Measurements from ENCODE around the gene RNF128.
A peak's percentile ranks its signal among the peaks of the same experiment; 100 is the strongest.

RNF128 gene, protein sequence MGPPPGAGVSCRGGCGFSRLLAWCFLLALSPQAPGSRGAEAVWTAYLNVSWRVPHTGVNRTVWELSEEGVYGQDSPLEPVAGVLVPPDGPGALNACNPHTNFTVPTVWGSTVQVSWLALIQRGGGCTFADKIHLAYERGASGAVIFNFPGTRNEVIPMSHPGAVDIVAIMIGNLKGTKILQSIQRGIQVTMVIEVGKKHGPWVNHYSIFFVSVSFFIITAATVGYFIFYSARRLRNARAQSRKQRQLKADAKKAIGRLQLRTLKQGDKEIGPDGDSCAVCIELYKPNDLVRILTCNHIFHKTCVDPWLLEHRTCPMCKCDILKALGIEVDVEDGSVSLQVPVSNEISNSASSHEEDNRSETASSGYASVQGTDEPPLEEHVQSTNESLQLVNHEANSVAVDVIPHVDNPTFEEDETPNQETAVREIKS

DNA sequence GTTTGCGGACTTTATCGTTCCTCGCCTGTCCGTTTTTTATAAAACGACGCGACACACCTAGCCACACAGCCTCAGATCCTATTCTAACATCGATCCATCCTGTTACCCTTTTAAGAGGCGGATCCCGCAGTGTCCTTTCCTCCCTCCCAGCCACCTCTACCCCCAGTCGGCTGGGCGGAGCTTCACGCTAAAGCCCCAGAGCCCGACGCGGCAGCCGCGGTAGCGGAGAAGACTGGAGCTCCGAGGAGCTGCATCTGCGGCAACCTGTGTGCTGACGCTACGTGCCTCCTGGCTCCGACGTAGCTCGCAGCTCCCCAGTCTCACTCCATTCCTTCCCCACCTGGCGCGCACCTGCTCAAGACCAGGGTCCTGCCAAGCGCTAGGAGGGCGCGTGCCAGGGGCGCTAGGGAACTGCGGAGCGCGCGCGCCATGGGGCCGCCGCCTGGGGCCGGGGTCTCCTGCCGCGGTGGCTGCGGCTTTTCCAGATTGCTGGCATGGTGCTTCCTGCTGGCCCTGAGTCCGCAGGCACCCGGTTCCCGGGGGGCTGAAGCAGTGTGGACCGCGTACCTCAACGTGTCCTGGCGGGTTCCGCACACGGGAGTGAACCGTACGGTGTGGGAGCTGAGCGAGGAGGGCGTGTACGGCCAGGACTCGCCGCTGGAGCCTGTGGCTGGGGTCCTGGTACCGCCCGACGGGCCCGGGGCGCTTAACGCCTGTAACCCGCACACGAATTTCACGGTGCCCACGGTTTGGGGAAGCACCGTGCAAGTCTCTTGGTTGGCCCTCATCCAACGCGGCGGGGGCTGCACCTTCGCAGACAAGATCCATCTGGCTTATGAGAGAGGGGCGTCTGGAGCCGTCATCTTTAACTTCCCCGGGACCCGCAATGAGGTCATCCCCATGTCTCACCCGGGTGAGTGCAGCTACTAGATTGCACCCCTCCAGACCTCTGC lies at the start of gene RNF128:
TSS of gene RNF128 (plus strand) at position 217 of the 953 bp plus-strand sequence. CDS start at position 430, 213 bp downstream.
- DNase-seq: peak; percentile 27

DNA sequence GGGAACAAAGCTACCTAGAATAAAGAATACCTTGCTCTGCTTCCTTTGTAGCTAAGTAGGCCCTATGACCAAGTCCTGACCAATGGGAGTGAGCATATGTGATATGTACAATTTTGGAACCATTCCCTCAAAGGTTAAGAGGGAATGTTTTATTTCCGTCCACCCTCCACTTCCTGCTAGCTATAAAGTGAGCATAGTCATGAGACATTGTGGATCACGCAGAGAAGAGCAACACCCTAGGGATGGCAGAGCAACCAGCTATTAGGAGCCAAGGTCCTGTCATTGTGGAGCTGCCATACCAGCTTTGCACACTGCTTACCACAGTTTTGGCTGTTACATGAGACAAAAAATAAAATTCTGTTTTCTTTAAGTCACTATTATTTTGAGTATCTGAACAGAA lies 45.8 kb upstream of the RNF128 start:
- DNase-seq: no peak

DNA sequence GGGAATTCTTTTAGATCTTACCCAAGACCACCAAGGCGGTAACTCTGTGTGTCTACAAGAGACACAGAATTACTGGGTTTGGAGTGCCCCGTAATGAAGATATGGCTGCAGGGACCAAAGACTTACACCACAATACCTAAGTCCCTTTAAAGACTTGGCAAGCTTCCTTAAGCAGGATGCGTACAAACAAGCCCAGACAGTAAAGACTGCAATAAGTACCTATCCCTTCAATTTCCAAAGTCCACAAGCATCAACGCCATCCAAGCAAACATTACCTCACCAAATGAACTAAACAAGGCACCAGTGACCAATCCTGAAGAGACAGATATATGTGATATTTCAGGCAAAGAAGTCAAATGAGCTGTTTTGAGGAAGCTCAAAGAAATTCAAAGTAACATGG lies 42.3 kb upstream of the RNF128 start:
- no peak for DNase-seq

DNA sequence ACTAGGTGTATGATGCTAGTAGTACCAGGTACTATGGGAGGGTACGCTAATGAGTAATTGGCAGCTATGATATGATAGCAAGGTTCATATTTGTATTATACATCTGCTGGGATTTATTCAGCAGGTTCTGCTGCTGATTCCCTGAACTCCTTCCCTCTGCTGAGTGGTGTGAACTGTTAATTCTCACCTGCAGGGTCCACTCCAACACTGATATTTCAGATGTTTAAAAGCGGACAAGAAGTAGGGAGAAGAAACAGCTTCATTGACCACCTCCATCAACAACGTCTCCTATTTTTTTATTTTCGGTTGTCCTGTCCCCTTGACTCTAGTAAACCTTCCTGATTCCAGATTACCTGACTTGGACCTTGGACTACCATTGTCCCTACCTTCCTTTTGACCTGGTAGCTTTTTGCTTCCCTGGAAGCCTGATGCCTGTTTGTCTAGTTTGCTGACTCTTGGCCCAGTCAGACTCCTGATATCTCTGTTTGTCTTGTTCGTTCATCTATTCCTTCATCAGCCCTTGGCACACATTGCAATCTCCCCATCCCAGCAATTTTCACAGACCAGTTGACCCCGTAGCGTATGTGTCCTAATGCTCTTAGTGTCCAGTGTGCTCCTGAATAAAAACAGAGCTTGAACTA lies 34.0 kb upstream of the RNF128 start:
- no peak for DNase-seq

DNA sequence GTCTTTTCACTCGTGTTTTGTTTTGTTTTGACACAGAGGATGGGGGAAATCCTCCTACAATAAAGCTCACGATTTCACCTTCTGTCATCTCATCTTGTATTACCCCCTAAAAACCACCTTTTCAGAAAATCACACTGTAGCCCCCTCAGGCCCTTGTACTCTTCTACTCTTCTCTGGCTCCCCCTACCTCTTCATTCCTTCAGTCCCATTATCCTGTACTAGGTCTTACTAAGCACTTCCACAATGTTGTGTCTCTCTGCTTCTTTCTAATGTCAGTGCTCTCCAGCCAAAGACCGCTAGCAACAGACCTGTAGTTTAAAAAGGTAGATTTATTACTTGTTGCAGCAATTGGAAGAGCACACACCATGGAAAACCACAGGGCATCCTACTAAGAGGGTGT lies 30.0 kb upstream of the RNF128 start:
- no peak for DNase-seq

DNA sequence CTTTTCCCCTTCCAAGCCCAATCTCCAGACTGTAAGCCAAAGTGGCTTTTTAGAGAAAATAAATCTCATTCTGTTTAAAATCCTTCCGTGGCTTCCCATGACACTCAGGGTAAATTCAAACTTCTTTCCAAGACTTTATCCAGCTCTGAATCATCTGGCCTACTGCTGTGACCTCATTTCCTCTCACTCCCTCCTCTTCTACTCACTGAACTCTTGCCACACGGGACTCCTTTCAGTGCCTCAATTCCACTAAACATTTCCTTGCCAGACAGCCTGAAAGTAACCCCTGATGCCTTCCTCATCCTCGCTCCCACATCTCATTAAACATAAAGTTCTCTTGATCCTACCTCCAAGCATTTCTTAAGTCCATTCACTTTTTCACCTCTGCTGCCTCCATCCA lies 27.8 kb upstream of the RNF128 start:
- DNase-seq: peak; percentile 42

DNA sequence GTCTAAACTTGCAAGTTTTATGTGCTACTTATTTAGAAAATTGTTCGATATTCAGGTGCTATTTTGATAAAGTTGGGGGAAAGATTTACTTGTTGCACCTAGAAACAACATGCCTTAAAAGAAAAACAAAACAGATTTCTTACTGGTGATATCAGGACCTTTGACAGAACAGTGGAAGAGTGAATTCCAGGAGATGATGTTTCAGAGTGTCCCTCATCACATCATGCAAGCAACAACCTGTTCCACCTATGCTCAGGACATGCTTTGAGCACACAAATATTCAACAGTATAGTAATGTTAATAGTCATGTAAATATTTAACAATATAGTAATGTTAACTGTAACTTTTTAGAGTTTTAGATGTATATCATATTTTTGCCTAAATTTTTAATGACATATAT lies 23.9 kb upstream of the RNF128 start:
- DNase-seq: no peak

DNA sequence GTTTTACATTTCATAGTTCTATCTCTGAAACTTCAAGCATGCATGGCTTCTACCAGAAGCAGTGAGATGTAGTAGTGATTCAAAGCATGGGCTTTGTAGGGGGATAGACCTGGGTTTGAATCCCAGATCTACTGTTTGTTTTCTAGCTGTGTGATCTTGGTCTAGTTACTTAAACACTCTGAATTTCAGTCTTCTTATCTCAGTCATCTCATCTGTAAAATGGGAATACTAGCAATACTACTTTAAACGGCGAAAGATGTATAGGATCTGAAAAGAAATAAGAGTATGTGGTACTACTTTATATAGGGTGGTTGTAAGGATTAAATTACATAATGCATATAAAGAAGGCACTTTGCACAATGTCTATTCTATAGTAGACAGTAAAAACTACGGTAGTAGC lies 20.0 kb upstream of the RNF128 start:
- DNase-seq: no peak

DNA sequence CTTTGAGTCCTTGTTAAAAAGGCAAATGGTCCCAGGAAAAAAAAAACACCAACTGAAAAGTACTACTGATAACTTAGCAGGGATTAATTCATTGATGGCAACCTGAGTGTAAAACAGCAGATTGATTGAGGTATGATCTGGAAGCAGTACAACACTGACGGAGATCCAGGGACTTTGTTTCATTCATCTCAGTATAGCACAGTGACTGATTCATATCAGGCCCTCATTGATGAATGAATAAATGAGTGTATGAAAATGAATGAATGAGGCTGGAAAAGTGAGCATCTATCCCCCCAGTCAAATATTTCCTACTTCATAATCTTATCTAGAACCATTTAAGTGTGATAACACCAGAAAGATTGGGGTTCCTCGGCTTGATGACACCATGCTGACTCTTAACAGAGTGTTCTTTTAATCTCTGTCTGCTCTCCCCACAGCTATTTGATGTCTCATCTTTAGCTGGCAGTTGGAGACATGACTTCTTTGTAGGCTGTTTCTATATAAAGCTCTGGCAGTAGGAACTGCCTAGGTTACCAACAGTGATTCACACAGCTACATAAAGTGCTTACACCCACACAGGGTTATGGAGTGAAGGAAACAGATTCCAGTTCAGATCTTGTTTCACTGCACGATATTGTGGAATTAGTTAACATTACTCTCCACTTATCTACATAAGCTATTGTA lies 18.6 kb upstream of the RNF128 start:
- peak; percentile 92 for DNase-seq

DNA sequence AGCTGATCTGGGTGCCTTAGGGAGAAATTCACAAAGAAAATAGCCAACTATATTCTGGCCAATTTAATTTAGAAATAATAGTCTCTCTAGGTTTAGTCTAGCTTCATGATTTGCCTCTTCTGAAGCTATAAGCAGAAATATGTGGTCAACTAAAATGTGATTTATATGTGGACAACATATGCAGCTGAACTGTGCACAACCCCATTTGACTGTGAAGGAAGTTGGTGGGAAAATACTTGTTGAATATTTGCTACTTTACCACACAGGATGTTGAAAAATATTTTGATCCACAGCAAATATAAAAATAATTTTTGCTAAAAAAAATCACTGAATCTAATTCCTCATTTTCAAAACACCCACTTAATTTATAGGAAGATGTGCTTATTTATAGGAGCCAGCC lies 15.7 kb upstream of the RNF128 start:
- peak; percentile 52 for DNase-seq

DNA sequence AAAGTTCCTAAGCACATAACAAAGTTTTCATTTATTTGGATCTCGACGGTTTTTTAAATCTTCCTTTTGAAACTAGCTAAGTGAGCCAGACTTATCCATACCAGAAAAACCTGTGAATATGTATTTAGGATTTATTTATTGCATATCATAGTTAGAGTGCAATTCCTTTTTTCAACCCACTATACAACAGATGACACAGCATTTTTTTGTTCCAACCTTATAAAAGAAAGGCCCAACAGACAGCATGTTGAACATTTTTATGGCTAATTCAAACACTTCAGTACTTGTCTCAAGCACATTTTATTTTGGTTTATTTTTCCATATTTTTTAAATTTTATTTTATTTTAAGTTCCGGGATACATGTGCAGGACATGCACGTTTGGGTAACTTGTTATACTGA lies 15.1 kb upstream of the RNF128 start:
- DNase-seq: no peak

DNA sequence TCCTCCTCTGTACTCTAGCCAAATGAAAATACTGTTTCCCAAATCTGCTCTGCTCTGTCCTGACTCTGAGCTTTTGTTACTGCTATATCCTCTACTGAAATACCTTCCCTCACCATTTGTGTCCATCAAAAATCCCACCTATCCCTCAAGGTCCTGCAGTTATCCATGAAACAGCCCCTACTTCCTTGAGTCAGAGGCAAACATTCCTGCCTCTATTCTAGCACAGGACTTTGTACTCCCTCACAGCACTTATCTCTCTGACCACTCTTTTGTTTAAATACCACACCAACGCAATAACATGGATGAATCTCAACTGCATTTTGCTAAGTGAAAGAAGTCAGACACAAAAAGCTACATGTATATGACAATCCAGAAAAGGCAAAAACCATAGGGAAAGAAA lies 10.5 kb upstream of the RNF128 start:
- no peak for DNase-seq

DNA sequence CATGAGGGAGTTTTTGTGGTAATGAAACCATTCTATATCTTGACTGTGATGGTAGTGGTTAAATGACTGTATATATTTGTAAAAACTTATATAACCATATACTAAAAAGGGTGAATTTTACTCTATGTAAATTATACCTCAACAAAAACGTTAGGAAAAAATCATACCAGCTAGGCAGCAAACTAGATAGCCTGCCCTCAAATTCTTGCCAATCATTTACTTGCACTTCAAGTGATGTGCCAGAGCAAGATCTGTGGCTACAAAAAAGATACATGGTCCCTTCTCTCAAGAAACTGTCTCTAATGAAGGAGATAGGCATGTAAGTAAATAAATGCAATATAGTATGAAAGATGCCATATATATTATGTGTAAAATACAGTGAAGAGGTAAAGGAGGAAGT lies 10.0 kb upstream of the RNF128 start:
- DNase-seq: no peak

DNA sequence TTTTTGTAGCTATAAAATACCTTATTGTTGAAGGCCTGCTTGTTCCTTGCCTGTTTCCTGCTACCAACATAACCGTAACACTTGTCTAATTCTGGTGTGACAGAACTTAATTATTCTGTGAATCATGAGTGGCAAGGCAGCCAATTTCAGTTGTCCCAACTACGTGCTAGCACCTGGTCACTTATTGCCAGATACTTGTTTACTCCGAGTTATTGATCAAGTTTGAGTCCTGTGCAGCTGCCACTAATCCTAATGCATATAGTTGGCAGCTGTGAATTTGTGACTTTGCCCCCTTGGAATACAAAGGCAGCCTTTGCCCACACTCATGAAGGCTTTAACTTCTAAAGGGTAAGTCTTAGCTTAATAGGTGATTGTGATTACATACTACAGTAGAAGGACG lies 7.8 kb upstream of the RNF128 start:
- DNase-seq: no peak

DNA sequence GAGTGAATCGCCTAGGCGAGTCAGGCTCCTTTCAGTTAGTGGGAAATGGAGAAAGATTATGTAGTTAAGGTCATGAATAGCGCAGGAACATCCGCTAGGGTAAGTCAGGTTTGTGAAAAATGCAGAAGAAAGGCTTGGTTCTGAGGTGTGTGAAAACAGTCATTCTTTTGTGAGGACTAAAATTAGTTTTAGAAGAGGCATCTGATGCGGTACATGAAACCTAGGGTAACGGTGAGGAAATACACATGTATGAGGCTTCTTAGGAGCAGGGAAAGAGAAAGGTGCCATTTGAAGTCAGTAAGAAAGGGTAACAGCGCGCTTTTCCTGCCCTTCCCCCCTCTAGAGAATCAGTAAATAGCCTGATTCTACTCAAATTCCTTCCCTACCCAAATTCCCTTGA lies 570 bp upstream of the RNF128 start:
- DNase-seq: no peak

DNA sequence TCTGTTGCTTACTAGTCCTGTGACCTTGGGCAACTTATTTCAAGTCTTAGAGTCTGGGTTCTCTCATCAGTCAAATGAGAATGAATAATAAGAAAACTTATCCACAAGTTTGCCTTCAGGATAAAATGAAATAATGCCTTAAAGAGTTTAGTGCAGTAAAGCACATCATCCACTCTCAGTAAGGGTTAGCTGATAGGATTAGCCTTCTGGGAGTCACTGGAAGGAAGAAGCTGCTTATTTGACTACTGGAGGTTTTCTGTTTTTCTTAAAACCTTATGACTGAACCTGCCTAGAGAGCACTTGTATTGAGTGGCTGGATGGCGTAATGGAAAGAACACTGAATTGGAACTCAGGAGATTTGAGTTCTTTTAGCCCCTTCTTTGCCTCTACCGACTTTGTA lies 1.8 kb downstream of the RNF128 start:
- no peak for DNase-seq

DNA sequence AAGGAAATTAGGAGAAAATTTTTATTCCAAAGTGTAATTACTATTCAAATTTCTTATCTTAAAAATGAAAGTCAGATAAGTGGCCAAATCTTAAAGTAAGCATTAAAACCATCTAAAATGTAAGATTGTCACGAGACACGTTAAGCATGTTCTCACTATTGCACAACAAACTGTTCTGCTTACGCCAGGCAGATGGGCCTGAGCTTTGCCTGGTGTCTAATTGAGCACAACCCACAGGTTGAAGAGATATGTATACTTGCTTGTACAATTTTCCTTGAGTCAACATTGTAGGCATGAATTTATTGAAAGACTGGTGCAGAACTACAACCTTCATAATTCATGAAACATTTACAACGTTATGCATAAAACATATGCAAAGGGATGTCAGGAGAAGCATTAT lies 3.9 kb downstream of the RNF128 start:
- no peak for DNase-seq

DNA sequence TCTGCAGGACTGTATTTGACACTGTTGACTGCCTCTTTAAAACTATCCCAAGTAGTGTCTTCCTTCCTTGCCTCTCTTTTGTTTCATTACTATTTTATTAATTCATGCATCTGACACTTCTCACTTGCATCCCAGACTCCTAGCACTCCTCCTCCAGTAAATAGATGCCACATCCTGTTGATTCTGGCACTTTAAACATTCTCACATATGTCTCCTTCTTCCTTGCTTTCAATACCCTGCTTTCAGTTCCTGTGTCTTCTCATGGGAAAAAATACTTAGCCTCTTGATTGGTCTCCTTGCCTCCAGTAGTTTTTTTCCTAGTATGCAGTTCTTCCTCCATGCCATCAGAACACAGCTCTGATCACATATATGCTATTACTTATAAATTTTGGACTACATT lies 5.1 kb downstream of the RNF128 start:
- no peak for DNase-seq

DNA sequence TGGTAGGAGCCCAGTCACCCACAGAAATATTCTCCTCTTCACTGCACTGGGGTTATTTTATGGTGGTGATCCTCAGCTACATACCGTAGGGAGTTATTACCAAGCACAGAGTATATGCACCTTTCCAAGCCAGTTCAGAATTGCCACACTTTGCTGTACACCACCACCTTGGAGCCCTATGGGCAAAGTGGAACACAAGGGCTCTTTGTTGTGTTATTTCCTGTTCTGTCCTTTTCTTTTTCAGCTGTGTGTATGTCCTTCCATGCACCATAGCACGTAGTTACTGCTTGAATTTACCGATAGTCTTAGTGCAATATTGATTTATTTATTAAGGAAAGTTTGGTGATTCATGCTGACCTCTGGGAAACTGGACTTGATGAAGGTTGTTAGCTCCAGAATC lies 8.3 kb downstream of the RNF128 start:
- no peak for DNase-seq

DNA sequence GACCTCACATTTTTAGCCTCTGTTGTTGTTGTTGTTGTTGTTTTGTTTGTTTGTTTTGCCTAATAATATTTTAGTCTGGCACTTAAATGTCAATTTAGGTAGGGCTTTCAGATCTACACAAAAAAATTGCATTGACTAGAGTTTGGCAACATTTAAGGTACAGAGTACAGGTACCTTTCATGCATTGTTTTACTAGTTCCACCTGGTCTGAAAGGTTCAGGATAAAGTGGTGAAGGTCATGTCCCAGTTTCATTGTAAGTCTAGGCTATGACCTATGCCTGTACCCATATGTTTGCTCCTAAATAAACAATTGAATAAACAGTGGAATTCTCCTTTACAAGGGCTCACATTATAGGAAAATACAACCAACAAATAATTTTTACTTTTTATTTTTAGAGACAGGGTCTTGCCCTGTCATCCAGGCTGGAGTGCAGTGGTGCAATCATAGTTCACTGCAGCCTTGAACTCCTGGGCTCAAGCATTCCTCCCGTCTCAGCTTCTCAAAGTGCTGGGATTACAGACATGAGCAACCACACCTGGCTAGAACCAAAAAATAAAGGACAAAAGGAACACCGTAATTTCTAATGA lies 13.8 kb downstream of the RNF128 start:
- no peak for DNase-seq

DNA sequence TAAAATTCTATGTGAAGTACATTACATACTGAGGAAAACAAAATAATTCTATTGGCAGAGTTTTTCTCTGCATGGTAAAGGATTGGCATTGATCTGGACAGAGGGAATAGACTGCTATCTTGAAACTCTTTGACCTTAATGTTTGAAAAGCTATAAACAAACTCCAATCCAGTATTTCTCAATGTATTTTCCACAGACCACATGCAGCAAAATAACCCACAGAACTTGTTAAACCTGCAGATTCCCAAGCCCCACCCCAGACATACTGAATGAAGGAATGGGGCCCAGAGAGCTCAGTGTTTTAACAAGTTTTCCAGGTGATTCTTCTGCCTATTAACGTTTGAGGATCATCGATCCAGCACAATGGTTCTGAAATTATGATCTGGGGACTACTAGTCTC lies 15.7 kb downstream of the RNF128 start:
- DNase-seq: no peak

DNA sequence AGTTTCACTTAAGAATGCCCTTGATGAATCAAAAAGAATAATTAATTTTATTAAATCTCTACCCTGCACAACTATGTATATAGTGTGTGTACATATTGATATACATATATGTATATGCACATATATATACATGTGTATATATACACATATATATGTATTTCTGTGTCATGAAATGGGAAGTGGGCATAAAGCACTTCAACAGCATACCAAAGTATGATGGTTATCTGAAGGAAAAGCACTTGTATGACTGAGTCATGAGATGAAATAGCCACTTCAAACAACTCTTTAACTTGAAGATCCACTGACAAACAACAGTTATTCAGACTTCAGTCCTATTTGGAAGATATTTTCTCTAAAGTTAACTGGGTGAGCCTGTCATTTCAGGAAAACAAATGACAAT lies 16.3 kb downstream of the RNF128 start:
- DNase-seq: no peak

DNA sequence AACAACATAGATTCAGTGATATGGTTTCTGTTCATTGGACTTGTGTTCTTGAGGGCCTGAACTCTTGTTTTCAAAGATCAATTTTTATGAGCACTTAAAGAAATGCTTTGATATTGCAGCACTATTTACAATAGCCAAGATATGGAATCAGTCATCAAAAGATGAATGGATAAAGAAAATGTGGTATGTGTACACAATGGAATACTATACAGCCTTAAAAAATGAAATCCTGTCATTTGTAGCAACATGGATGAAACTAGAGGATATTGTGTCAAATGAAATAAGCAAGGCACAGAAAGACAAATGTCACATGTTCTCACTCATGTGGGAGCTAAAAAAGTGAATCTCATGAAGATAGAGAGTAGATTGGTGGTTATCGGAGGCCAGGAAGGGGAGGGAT lies 21.9 kb downstream of the RNF128 start:
- DNase-seq: no peak
